ELR (cell line): ENCODE results near the gene IFT43.
A peak's percentile ranks its signal among the peaks of the same experiment; 100 is the strongest.

ENCODE experiments used
- DNase-seq: peaks from one replicate; pipeline ENCODE4 v3.0.0-alpha.2; 2015; ENCODE audit warnings: low read depth

IFT43 gene

GRCh38 chr14:76080025-76080424, 94.5 kb downstream of the IFT43 start:
- no peak for DNase-seq

GRCh38 chr14:76080471-76080870, 94.9 kb downstream of the IFT43 start:
- DNase-seq, result no peak

GRCh38 chr14:76081642-76082041, 96.1 kb downstream of the IFT43 start:
- DNase-seq, result no peak

DNA sequence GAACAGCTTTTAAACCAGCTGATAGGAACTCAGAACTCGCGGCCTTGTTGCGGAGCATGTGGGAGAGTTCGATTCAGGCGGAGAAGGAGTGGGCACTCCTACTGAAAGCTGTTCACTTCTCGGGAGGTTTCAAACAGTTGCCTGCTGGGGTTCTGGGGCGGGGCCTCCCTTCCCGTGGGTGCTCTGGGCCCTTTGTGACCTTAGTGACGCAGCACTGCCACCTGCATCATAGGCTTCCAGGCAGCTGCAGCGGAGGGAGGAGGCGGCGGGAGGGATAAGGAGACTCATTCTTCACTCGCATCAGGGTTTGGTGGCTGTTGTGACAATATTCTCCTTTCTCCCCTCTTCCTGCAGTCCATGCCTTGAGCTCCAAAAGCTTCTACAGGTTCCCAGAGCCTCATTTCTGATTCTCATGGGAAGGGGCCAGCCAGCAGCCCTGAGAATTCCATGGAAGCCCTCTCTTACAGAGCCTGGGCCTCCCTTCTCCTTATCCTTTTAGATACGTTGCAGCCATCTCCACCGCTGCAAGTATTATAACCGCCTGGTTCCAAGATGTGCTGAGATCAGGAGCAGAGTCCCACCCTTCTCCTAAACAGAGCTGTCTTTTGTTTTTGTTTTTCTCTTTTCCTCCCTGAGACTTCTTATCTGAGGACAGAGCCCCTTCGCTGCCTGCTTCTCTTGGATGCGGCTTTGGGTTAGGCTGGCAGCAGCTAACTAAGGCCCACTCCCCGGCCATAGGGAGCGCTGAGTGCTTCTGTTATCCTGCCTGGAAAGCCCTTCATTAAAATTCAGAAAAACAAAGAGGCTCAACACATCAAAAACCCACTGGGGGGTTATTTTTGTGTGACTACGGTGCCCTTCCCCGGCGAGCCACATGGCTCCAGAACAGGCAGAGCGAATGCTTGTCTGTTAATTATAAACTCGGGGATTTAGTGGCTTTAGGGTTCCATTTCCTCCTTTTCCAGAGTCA, 98.5 kb downstream of the IFT43 start:
- no peak for DNase-seq

GRCh38 chr14:76085358-76085757, 99.8 kb downstream of the IFT43 start:
- DNase-seq, result no peak

DNA sequence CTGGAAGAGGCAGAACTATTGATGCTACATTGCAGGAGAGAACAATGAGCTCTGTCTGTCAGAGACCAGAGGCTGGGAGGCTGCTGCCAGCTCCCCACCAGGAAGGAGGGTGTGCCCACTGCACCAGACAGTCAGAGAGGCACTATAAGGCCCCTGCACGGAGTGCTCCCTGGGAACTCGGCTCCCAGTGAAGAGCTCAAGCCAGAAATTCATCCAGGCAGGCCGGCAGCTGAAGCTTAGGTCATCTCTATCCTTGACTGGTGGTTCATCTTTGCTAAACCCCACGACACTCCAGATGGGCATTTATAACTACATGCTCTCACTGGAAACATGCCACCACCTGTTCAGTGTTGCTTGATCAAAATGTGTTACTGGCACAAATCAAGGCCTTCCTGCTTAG, 101.1 kb downstream of the IFT43 start:
- no peak for DNase-seq

DNA sequence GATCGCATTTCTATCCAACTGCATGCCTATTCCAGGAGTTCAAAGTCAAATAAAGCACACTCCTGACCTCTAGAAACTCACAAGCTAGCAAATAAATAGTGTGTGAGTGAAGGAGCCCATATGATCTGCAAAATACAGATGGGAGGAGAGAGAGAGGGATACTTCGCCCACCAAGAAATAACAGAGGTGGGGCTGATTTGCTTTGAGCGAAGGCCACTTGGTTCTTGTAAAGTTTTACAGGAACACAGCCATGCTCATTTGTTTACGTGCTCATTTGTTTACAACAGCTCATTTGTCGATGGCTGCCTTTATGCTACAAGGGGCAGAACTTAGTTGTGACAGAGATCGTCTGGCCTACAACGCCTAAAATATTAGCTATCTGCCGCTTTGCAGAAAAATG, 102.8 kb downstream of the IFT43 start:
- no peak for DNase-seq

DNA sequence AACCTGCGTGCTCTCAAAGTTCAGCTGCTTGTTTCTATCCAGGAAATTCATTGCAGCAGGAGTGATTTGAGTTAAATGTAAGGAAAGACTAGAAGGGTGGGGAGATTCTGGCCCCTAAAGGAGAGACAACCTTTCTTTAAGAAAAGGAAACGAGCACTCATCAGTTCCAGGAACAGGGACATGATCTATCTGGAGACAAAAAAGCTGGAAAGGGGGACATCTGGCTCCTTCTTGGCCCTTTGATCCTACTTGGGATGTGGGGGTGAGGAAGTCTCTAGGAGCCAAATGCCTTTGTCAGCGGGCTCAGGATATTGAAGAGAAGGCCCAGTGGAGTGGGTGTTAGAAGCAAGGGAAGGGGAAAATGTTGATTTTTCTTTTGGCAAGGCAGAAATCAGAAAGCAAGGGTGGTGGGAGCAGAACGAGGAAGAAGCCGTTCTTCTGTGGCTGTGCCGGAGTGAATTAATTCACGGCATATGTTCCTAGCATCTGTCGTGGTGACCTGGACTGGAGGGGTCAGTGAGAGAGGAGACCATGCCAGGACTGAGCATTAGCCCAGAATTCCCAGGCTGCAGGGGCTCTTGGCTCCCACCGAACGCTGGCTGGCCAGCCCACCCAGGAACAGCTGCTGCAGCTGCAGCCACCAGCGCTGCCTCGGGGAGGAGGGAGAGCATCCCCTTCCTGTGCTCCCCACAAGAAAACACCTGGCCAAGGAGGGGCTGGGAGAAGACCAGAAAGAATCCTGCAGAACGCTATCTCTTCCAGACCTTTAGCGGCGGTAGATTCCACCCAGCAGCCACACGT, 103.4 kb downstream of the IFT43 start:
- DNase-seq, result no peak

DNA sequence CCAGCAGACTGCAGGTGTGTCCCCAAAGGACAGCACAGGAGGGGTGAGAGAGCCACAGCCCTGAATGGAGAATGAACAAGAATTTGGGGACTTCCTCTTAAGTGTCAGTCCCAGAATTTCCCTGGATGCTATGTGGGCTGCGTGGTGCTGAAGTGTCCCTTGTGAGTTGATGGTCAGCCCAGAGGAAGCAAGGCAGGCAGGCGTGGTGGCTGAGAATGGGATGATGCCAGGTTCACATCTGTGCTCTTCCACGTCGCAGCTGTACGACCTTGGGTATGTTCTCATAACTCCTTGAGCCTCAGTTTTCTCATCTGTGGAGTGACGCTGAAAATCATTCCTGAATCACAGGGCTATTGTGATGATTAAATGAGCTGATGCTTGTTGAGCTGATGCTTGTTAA, 104.0 kb downstream of the IFT43 start:
- no peak for DNase-seq

- DNase-seq, result peak; percentile 41
Measured at GRCh38 chr14:76090616-76091391, 105.2 kb downstream of the IFT43 start.

GRCh38 chr14:76093077-76093476, 107.5 kb downstream of the IFT43 start:
- no peak for DNase-seq

DNA sequence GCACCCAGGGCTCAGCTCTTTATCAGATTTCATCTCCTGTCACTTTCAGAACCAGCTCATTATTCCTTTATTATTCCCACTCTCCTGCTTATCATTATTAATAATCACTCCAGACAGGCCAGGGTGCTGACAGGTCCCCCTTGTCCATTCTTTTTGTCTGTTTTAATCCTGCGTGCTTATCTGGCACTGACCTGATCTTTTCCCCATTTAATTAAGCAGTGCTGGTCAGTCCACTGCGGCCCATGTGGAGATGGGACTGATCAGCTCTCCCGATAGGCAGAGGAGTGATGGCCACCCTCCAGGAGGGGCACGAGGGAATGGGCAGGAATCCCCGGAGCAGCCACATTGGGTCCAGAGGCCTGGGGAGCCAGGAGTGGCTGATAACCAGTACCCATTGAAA, 110.7 kb downstream of the IFT43 start:
- no peak for DNase-seq

- no peak for DNase-seq
Measured at GRCh38 chr14:76097547-76097946, 112.0 kb downstream of the IFT43 start.

DNA sequence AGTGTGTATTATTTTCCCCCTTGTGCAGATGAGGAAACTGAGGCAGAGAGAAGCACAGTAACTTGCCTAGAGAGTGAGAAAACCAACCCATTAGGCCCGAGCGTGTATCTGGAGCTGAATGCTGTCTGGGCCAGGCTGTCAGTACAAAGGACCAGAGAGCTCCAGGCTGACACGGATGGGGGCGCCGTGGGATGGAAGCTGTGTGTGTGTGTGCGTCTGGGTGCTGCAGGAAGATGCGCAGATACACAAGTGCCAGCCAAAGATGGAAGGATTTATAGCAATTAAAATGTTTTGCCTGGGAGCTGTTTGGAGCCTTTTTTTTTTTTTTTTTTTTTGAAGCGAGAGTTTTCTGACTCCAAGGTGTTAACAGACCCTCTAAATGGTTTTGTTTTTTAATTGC, 112.5 kb downstream of the IFT43 start:
- DNase-seq, result no peak

DNA sequence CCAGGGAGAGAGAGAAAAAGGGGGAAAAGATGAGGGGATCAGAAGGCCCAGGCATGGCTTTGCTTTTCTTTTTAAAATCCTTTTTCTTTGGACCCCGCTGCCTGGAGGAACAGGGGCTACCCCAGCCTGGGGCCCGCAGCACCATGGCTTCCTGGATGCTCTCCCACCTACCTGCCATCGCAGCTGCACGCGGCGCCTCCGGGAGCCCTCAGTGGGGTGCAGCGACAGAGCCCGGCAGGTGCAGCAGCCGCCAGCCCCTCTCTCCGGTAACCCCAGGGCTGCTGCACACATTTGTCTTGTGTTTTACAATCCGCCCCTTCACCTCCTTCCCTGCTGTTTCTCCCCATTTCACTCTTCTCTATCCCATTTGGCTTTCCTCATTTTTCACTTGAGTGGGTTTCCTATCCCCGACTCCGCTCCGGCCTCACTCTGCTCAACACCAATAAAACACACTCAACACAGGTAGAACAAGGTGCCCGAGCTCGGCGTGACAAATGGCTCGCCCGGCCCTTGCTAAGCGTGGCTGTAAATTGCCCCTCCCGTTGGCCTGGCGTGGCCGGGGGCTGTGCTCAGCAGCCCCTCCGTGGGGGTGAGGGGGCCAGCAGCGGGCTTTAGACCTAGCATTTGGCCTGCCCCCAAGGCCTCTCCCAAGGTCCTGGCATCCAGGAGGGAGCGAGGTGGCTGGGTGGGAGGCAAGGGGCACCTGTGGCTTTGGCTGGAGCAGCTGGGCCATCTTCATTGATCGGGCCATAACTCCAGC, 113.5 kb downstream of the IFT43 start:
- DNase-seq, result no peak

GRCh38 chr14:76100236-76100635, 114.7 kb downstream of the IFT43 start:
- no peak for DNase-seq

DNA sequence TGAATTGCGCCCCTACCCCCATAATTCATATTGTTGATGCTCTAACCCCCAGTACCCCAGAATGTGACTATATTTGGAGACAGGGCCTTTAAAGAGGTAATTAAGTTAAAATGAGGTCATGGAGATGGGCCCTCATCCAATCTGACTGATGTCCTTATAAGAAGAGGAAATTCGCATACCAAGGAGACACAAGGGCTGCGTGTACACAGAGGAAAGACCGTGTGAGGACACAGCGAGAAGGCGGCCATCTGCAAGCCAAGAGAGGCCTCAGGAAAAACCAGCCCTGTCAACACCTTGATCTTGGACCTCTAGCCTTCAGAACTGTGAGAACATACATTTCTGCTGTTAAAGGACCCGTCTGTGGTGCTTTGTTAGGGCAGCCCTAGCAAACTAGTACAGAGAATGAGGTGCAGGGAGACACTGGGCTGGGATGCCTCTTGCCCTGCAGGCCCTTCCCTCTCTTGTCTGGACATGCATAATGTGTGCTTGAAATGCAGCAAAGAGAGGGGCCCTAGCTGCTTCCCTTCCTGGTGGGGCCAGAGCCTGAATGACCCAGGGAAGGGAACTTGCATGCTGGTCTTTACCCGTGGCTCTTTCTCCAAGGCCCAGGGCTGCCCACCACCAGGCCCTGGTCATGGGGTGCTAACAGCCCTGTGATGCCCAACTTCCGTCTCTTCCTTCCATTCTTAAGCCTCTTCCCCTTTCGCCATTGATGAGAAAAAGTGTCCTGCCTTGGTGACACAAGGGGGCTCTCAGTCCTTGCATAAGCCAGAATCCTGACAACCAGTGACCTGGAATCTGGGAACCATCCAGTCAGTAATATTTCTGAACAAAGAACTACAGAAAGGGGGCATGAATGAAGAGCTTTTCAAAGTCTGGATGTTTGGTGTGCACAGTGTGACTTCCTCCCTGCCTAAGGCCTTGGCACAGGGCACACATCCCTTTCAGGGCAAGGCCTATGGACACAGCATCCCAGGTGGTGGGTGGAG, 116.1 kb downstream of the IFT43 start:
- DNase-seq, result no peak

- no peak for DNase-seq
Measured at GRCh38 chr14:76104802-76105355, 119.3 kb downstream of the IFT43 start.

- DNase-seq, result no peak
Measured at GRCh38 chr14:76106188-76106587, 120.6 kb downstream of the IFT43 start.
